GM19238 (cell line): Measurements from ENCODE around the gene MPO.

Source experiments
- DNase-seq: peaks from one replicate; pipeline ENCODE4 v3.0.0; 2011; ENCODE audit warnings: low spot score; ENCODE audit not compliant: insufficient read length

Gene MPO, protein sequence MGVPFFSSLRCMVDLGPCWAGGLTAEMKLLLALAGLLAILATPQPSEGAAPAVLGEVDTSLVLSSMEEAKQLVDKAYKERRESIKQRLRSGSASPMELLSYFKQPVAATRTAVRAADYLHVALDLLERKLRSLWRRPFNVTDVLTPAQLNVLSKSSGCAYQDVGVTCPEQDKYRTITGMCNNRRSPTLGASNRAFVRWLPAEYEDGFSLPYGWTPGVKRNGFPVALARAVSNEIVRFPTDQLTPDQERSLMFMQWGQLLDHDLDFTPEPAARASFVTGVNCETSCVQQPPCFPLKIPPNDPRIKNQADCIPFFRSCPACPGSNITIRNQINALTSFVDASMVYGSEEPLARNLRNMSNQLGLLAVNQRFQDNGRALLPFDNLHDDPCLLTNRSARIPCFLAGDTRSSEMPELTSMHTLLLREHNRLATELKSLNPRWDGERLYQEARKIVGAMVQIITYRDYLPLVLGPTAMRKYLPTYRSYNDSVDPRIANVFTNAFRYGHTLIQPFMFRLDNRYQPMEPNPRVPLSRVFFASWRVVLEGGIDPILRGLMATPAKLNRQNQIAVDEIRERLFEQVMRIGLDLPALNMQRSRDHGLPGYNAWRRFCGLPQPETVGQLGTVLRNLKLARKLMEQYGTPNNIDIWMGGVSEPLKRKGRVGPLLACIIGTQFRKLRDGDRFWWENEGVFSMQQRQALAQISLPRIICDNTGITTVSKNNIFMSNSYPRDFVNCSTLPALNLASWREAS

DNA sequence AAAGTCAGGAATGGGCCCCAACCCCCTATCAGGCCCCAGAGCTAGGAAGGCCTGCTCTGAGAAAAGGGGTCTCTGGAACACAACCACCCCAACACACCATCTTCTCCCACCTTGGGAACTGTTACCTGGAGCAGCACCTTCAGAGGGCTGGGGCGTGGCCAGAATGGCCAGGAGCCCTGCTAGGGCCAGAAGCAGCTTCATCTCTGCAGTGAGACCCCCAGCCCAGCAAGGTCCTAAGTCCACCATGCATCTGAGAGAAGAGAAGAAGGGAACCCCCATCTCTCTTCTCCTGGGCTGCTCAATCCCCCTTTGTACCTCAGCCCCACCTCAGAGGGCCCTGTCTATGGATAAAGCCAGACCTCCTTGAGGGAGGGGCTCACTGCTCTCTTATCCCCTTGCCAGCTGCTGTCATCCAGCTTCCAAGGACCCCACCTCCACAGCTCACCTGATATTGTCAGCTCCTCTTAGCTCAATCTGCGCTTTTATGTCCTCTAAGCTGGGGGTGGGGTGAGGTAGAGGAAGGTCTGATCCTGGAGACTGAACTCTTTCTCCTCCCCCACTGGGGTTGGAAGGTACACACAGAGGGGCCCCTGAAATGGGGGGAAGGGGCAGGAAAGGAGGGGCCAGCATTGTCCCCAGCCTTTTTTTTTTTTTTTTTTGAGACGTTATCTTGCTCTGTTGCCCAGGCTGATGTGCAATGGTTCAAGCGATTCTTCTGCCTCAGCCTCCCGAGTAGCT, at the start of gene MPO:
TSS of gene MPO (minus strand) at position 456 of the 738 bp plus-strand sequence. CDS start at position 279, 177 bp downstream.
- DNase-seq: no peak

- no peak for DNase-seq
Measured at GRCh38 chr17:58329810-58330537, 49.2 kb upstream of the MPO start.

DNA sequence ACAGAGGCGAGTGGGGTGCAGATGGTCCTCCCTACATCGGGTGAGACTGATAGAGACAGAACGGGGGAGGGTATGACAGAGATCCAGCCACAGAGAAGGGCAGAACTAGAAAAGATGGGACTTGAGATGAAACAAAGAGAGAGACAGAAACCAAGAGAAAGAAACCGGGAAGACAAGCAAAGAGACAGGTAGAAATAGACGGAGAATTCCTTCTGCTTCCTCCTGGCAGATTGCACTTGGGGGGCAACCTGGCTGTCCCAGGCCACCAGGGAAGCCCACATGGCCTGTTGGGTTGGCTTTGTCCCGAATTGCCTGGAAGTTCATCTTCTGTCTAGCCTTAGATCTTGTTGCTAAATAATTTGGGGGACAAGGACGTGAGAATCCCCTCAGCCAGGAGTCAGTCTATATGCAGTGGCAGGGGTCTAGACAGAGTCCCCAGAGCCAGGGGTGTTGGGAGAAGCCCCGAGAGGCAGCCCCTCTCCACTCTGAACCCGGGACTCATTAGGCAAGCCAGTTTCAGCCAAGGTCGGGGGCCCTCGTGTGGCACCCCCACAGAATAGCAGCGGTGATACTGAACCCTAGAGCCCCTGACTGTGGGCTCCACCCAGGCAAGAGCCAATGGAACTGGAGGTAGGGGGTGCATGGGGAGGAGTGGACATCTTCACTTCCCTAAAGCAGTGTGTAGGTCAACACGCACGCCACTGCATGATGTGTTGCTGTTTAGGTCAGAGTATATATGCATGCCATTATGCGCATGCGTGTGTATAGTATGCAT, 48.5 kb upstream of the MPO start:
- DNase-seq: peak; percentile 75

GRCh38 chr17:58328195-58329034, 47.7 kb upstream of the MPO start, which contains the start of gene TSPOAP1:
TSPOAP1 (minus strand) TSS chr17:58328795; CDS start chr17:58327920, 875 bp downstream.
- peak; percentile 83 for DNase-seq

GRCh38 chr17:58327363-58328194, 46.8 kb upstream of the MPO start:
- no peak for DNase-seq

DNA sequence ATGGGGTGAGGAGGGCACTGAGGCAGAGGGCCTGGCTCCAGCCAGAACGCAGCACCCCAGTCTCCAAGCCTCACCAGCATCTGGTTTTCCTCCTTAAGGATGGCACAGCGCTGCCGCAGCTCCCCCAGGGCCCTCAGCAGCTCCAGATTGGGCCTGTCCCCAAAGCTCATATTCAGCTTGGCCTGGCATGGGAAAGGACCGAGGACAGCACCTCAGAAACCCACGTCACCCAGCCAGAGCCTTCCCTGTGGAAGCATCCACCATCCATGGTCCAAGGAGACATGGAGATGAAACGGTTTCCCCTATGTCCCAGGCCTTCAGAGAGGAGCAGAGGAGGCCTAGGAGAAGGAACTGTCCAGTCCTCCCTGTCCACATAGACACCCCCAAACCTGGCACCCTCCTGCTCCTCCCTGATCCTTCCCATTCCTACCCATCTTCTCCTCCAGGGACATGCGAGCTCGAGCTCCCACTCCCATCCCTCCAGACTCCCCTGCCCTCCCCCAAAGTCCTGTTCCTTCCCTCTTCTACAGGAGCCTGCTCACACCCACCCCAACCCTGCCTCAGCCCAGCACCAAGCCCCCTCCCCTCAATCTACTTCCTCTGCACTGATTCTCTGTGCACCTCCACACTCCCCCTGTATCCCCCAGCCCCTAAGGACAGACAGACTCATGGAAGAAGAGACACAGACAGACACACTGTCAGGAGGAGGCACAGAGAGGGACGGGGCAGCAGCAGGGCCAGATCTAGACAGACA, 46.1 kb upstream of the MPO start:
- DNase-seq: no peak

- DNase-seq: no peak
Measured at GRCh38 chr17:58325976-58326468, 45.3 kb upstream of the MPO start.

DNA sequence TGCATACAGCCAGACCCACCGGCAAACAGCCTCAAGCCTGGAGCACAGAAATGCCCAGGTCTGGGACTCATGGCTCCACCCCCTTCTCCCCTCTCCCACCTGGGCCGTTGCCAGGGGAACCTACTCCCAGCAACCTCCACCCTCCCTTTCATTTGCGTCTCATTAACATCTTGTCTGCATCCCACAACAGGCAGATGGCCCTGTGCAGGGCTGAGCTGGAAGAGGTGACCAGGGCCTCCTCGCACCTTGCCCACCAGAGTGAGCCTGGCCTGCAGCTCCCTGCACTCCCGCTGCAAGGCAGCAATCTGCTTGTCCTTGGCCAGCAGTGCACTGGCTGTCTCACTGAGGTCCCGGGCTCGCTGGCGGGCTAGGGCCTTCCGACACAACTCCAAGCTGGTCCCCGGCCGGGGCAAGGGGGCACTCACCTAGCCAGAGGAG, 44.6 kb upstream of the MPO start:
- no peak for DNase-seq

GRCh38 chr17:58324409-58325288, 43.9 kb upstream of the MPO start:
- no peak for DNase-seq

DNA sequence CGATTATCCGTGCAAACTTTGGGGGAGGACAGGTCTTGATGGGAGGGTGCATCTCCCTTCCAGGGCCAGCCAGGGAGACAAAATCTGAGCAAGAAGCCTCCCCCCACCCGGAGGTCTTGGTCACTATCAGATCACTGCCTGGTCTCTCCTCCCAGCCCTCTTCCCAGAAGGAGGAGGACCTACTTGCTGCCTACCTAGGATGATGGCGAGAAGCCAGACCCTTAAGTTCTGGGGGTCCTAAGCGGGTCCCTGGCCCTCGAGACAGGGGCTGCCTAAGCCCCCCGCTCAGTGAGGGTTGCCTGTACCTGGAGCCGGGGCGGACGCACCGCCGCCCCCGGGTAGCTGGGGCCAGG, 43.3 kb upstream of the MPO start:
- no peak for DNase-seq

GRCh38 chr17:58323366-58324055, 42.8 kb upstream of the MPO start:
- DNase-seq: no peak

DNA sequence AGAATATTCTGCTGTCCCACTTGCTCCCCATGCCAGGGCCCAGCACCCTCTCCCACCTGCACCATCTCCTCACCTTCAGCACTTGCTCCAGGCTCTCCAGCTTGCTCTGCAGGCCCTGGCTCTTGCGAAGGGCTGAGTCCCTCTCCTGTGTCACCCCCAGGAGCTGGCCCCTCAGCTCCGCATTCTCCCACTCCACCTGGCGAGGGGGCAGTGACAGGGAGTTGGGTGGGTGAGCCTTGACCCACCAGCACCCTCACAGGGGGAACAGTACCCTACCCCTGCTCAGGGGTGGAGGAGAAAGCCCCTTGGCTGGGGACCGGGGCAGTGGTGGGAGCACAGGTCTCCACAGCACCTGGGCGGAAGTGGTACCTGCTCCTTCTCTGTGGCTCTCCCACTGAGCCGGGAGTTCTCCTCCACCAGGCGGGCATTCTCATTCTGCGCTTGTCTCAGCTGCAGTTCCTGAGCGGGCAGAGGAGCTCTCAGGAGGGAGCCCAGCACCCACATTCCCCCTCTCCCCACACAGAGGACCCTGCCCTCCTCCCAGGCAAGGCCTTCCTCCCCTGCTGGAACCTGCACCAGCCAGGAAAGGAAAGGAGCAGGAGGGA, 41.9 kb upstream of the MPO start:
- DNase-seq: no peak

DNA sequence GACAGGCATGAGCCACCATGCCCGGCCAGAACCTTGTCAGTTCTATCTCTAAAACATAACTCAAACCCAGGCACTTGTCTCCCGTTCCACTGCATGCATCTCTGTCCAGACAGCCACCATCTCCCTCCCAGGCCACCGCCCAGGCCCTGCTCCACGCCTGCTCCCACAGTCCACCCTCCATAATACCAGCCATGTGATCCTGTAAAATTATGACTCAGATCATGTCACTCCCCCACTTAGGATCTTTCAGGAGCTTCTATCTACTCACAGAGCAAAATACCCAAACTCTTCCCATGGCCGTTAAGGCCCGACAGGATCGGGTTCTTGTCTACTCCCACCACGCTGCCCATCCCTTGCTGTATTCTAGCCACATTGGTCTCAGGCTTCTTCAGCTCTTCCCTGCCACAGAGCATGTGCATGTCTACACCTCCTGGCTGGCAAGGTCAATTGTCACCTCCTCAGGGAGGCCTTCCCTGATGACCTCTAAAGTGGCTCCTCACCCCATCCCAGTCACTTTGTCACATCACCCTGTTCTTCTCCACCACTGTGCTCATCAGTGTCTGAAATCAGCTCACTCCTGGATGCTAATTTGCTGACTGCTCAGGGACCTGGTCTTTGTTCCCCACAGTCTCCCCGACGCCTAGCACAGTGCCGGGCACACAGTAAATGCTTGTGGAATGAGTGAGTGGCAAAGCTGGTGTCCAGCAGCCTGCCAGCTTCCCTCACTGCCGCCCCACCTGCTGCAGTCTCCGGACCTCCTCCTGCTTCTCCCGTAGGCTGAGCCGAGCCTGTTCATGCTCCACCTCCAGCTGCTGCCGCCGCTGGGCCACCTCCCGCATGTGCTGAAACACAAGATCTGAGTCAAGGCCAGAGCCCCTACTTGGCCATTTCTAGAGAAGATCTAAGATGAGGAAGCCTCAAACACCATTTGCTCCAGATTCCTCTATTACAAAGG, 41.1 kb upstream of the MPO start:
- DNase-seq: no peak

DNA sequence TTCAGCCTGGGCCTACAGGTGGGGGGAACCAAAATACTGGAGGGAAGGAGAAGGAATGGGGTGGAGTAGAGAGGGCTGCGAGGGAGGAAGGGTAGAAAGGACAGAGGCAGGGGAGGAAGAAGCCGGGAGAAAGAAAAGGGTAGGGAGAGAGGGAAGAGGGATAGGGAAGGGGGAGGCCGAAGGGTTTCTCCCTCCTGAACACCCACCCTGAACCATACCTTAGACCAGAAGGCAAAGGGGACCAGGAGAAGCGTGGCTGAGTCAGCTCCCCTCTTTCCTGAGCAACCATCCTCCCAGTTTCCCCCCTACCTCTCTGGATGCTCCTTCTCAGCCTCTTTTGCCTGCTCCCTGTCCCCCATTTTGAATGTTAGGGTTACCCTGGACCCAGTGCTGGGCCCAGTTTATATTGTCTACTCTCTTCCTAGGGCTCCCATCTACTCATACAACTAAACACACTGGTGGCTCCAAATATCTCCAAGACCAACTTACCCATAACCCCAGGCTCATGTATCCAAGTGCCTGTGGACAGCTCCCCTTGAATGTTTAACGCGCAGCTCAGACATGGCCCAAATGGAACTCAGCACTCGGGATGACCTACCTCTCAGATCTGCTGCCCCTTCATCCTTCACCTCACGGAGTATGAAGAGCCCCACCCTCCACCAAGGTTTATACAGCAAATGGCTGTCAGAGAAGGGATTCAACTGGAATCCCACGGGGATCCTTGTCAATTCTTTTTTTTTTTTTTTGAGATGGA, 40.0 kb upstream of the MPO start:
- no peak for DNase-seq
